Natural killer cell treated with Interleukin-12 subunit alpha and Interleukin-12 subunit beta and Interleukin-15 and Interleukin-18, amount 100 ng/mL, for 72 hours (primary cell): ENCODE results near the gene BDKRB2. TPM values are rescaled to one million over a fixed set of nuclear protein-coding genes. Genes with fewer than 3 reads are reported as not detected.

Experiments
- ATAC-seq, 2 donors: fragments of 150-1000 bp; cut with Tn5 transposase in 1 of 2; sonication (Bioruptor Pico), chemical (Tn5 transposase) in 1 of 2; 2 replicates each; pipeline ENCODE4 v1.10.0; 2021
- DNase-seq: peaks from one replicate; pipeline ENCODE4 v3.0.0; 2022; ENCODE audit warnings: low spot score
- H3K27ac Mint-ChIP-seq, 2 donors: 1 replicate in 1 of 2; 2 replicates in 1 of 2; pipeline ENCODE4 v1.8.0; 2022; ENCODE audit warnings: mixed read lengths in 2 of 2, mild to moderate bottlenecking in 1 of 2, moderate library complexity in 1 of 2
- H3K27me3 Mint-ChIP-seq, 2 donors: 1 replicate in 1 of 2; 2 replicates in 1 of 2; pipeline ENCODE4 v1.8.0; 2022; ENCODE audit warnings: mixed read lengths in 2 of 2
- H3K36me3 Mint-ChIP-seq: one replicate; pipeline ENCODE4 v1.8.0; 2022; ENCODE audit warnings: mixed read lengths
- H3K4me1 Mint-ChIP-seq, 2 donors: 1 replicate in 1 of 2; 2 replicates in 1 of 2; pipeline ENCODE4 v1.8.0; 2022; ENCODE audit warnings: low read depth in 2 of 2, mixed read lengths in 2 of 2, mild to moderate bottlenecking in 1 of 2
- H3K4me3 Mint-ChIP-seq: one replicate; pipeline ENCODE4 v1.8.0; 2022; ENCODE audit warnings: mixed read lengths
- H3K9me3 Mint-ChIP-seq: 2 replicates; pipeline ENCODE4 v1.8.0; 2022; ENCODE audit warnings: mixed read lengths
- total RNA-seq, 2 donors: library from RNA; stranded (reverse); gene quantifications; one replicate each; pipeline ENCODE4 v1.2.3, GENCODE V29; 2022

BDKRB2 gene
- total RNA-seq, 2 donors from 2014 or later, result not detected

DNA sequence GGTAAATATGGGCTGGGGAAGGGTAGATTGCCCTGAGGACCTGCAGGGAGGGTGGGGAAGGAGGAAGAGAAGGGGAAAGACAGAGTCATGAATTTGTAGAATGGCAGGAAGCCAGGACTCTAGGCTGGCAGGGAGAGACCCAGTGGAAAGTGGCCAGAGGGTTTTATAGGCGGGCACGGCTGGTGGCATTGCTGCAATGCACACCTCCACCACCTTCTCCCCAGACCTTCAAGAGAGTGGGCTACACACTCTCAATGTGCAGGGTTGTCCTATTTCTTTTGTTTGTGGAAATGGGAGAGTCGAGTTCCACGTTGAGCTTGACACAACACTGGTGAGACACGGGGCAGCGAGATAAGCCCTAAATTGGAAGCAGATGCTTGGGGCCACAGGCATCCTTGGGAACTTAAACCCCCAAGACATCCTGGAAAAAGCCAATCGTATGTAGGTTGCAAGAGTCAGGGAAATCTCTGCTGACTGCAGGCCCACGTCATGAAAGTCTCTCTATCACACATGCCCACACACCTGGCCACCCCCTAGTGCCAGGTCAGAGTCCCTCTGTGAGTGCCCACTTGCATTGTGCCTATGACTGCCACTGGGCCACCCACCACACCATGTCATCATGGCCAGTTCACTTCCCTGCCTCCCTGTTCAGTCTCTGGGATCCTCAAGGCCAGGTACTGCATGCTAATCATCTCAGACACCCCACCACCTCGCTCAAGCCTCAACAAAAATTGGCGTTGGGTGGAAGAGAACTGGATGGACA lies 38.0 kb upstream of the BDKRB2 start:
- Mint-ChIP-seq H3K27ac (no peak overlapping the region), H3K4me1 (no peaks in the 10 kb centered on the region), H3K27me3 (peaks cover 8 to 37% of the 10 kb centered on the region in 2 donors), H3K9me3 (no peaks in the 10 kb centered on the region), H3K4me3 (no peak overlapping the region), H3K36me3 (no peaks in the 10 kb centered on the region)
- peak in 1 of 2 donors; percentile 24 for ATAC-seq
- no peak for DNase-seq

DNA sequence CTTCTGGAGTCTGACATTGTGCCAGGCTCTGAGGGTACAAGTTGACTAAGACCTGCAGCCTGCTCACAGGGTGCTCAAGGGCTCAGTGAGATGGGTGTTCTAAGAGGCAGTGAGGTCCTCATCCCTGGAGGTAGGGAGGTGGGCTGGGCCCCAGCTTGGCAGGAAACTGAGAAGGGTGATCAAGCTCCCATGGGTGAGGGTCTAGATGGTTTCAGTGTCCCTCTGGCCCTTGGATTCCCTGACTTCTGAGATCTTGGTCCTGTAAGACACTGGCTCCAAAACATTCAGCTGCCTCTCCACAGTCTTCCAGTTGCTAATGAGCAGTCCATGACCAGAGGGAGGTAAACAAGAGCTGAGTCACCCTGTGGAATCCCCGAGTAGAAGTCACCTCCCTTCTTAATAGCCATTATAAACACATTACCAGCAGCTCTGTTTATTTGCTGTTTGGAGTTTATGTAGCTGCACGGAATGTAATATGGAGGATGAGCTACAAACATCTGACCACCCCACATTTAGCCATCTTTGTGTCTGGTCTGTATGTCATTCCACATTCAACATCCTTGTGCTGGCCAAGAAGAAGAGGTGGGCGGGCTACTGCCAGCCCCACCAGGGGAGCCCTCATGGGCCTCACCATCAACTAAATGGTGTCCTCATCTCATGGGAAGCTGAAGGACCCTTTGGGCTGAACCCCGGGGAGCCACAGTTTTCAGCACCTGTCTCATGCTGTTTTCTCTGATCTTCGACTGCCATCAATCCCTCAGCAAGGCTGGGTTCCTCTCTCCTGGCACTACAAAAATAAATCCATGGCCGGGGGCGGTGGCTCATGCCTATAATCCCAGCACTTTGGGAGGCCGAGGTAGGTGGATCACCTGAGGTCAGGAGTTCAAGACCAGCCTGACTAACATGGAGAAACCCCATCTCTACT lies 37.2 kb upstream of the BDKRB2 start:
- no peaks in the 10 kb centered on the region for H3K9me3 Mint-ChIP-seq
- ATAC-seq (peak in 1 of 2 donors; percentile 7), DNase-seq (no peak)
- H3K27ac Mint-ChIP-seq, result no peak overlapping the region
- no peaks in the 10 kb centered on the region for H3K36me3 Mint-ChIP-seq
- no peak overlapping the region for H3K4me3 Mint-ChIP-seq
- no peaks in the 10 kb centered on the region for H3K4me1 Mint-ChIP-seq
- H3K27me3 Mint-ChIP-seq, result peaks cover 8 to 32% of the 10 kb centered on the region in 2 donors

GRCh38 chr14:96168581-96168980 lies 36.1 kb upstream of the BDKRB2 start:
- Mint-ChIP-seq H3K4me1 (no peaks in the 10 kb centered on the region), H3K27me3 (peaks cover 12 to 22% of the 10 kb centered on the region in 2 donors), H3K36me3 (no peaks in the 10 kb centered on the region), H3K4me3 (no peak overlapping the region), H3K27ac (no peak overlapping the region), H3K9me3 (no peaks in the 10 kb centered on the region)
- no peak for DNase-seq
- no peak for ATAC-seq

GRCh38 chr14:96170961-96171592 lies 33.6 kb upstream of the BDKRB2 start:
- Mint-ChIP-seq H3K9me3 (no peaks in the 10 kb centered on the region), H3K36me3 (no peaks in the 10 kb centered on the region), H3K4me3 (no peak overlapping the region), H3K27me3 (peaks cover 26 to 34% of the 10 kb centered on the region in 2 donors), H3K4me1 (no peaks in the 10 kb centered on the region), H3K27ac (no peak overlapping the region)
- ATAC-seq (no peak), DNase-seq (no peak)

DNA sequence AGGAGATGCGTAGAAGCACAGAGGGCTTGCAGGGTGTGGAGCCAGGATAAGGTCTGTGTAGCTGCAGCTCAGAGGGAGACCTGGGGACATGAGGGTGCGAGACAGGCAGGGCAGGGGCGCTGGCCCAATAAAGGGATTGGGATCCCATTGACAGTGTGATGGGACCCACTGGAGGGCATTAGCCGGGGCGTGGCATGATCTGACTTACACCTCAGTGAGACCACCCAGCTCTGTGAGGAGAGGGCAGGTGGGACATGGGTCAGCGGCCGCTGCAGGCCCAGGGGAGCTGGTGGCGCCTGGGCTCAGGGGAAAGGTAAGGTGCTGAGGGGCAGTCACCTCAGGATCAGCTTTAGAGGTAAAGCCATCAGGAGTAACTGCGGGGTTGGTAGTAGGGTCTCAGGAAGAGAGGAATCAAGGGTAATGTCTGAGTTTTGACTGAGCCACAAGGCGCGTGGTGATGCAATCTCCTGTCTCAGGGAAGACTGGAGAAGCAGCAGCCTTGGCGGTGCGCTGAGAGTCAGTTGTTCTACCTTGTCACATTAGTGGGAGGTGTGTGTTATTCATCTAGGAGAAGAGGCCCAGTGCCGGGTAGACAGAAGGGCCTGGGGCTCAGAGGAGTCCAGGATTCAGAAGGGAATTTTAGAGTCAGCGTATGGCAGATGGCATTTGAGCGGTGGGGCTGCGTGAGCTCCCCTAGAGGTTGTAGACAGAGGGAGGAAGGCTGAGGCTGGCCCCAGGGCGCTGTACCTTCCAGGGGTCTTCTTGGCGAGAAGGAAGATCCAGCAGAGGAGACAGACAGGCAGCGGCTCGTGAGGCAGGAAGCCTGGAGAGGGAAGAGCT lies 30.8 kb upstream of the BDKRB2 start:
- Mint-ChIP-seq H3K36me3 (no peaks in the 10 kb centered on the region), H3K27ac (no peak overlapping the region), H3K4me1 (no peaks in the 10 kb centered on the region), H3K27me3 (peaks cover 31 to 37% of the 10 kb centered on the region in 2 donors), H3K4me3 (no peak overlapping the region), H3K9me3 (no peaks in the 10 kb centered on the region)
- ATAC-seq, result no peak
- no peak for DNase-seq

DNA sequence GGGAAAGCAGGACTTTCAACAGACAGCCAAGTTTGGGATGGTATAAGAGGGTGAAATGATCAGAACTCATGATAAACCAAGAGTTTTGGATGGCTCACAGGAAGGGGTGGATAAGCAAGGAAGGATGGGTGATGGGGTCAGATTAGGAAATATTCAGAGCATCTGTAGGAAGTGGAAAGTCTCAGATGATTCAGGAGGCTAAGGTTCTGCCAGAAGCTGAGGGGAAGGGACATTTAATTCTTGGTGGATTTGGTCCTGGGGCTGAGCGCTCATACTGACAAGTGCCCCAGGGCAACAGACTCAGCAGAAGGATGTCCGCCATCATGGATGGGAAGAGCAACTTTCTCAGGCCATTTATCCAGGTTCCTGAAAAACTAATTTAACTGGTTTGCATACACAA lies 28.4 kb upstream of the BDKRB2 start:
- Mint-ChIP-seq H3K4me3 (no peak overlapping the region), H3K4me1 (no peaks in the 10 kb centered on the region), H3K27ac (no peak overlapping the region), H3K36me3 (no peaks in the 10 kb centered on the region), H3K9me3 (no peaks in the 10 kb centered on the region), H3K27me3 (peaks cover 29 to 41% of the 10 kb centered on the region in 2 donors)
- DNase-seq, result no peak
- ATAC-seq, result no peak

DNA sequence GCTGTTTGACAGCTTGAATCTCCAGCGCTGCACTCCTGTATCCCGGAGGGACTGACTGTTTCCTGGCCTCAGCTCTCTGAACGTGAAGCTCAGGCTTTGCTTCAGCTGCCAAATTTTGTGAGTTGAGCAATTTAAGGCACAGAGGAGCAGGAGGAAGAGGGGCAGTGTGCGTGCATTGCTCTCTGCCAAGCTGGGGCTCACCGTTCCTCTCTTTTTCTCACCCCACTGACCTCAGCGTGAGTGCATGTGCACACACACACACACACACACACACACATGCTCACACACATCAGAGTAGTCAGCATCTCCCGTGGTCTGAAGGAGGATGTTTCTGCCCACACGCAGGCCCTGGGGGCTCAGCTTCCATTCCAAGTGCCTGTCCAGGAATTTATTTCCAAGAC lies 27.8 kb upstream of the BDKRB2 start:
- ATAC-seq, result no peak
- H3K27ac Mint-ChIP-seq, result no peak overlapping the region
- DNase-seq, result no peak
- no peaks in the 10 kb centered on the region for H3K4me1 Mint-ChIP-seq
- H3K27me3 Mint-ChIP-seq, result peaks cover 29 to 41% of the 10 kb centered on the region in 2 donors
- H3K4me3 Mint-ChIP-seq, result no peak overlapping the region
- no peaks in the 10 kb centered on the region for H3K9me3 Mint-ChIP-seq
- H3K36me3 Mint-ChIP-seq, result no peaks in the 10 kb centered on the region

- no peak for DNase-seq
- ATAC-seq, result no peak
- H3K4me3 Mint-ChIP-seq, result no peak overlapping the region
- H3K9me3 Mint-ChIP-seq, result no peaks in the 10 kb centered on the region
- peaks cover 34 to 49% of the 10 kb centered on the region in 2 donors for H3K27me3 Mint-ChIP-seq
- H3K36me3 Mint-ChIP-seq, result no peaks in the 10 kb centered on the region
- H3K27ac Mint-ChIP-seq, result no peak overlapping the region
- no peaks in the 10 kb centered on the region for H3K4me1 Mint-ChIP-seq
Observed at GRCh38 chr14:96177766-96178375, 26.8 kb upstream of the BDKRB2 start.

GRCh38 chr14:96178461-96179321 lies 25.9 kb upstream of the BDKRB2 start:
- ATAC-seq (no peak), DNase-seq (no peak)
- Mint-ChIP-seq H3K27ac (no peak overlapping the region), H3K9me3 (no peaks in the 10 kb centered on the region), H3K27me3 (peaks cover 30 to 50% of the 10 kb centered on the region in 2 donors), H3K4me3 (no peak overlapping the region), H3K4me1 (no peaks in the 10 kb centered on the region), H3K36me3 (no peaks in the 10 kb centered on the region)

DNA sequence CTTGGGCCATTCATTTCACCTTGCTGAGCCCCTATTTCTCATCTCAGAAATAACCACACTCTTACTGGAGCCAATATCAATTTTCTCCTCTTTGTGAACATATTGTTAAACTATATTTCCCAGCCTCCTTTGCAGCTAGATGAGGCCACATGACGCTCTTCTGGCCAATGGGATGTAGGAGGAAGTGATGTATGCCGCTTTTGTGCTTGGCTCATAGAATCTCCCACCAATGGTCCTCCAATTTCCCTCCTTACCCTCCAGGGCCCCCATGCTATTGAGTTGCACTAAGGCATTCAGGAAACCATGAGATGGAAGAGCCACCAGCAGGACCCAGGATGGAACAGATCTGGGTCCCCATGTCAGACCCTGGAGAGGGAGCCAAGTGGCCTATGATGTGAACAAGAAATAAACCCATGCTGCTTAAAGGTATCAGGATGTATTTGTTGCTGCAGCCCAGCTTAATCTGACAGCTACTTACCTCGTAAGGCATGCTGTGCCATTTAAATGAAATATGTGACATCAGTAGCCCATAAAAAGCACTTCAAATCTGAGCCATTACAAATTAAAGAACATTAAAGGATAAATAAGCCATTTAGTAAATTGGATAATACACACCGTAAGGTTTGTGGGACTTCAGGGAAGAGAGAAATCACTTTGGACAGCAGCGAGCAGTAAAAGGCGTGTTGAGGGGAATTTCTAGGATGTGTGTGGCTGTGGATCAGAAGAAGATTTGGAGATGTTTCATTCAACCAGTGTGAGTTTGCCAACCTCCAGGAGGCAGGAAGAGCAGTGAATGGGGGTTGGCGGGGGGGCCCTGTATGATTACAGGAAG lies 24.4 kb upstream of the BDKRB2 start:
- ATAC-seq (no peak), DNase-seq (no peak)
- no peaks in the 10 kb centered on the region for H3K36me3 Mint-ChIP-seq
- H3K9me3 Mint-ChIP-seq, result no peaks in the 10 kb centered on the region
- no peak overlapping the region for H3K27ac Mint-ChIP-seq
- H3K27me3 Mint-ChIP-seq, result peaks cover 20 to 41% of the 10 kb centered on the region in 2 donors
- H3K4me3 Mint-ChIP-seq, result no peak overlapping the region
- H3K4me1 Mint-ChIP-seq, result no peaks in the 10 kb centered on the region

GRCh38 chr14:96181186-96182056 lies 23.2 kb upstream of the BDKRB2 start:
- no peak for DNase-seq
- H3K36me3 Mint-ChIP-seq, result no peaks in the 10 kb centered on the region
- no peaks in the 10 kb centered on the region for H3K9me3 Mint-ChIP-seq
- peaks cover 14 to 34% of the 10 kb centered on the region in 2 donors for H3K27me3 Mint-ChIP-seq
- no peaks in the 10 kb centered on the region for H3K4me1 Mint-ChIP-seq
- ATAC-seq, result no peak
- H3K27ac Mint-ChIP-seq, result no peak overlapping the region
- no peak overlapping the region for H3K4me3 Mint-ChIP-seq
